ENCODE measurements around the gene NOP9.

NOP9 gene

GRCh38 chr14:24260026-24260779 is 39.4 kb upstream of the NOP9 start:
- no peak for TF ChIP-seq CTCF (IDR thresholded peaks at IDR 0.05; ENCODE audit: extremely low read depth, missing control alignments)
- no peak for DNase-seq (ENCODE audit: low spot score)

GRCh38 chr14:24260780-24261157 is 38.9 kb upstream of the NOP9 start:
- no peak for DNase-seq (ENCODE audit: low spot score)
- no peak for TF ChIP-seq CTCF (IDR thresholded peaks at IDR 0.05; ENCODE audit: extremely low read depth, missing control alignments)

GRCh38 chr14:24261256-24261968 is 38.2 kb upstream of the NOP9 start:
- DNase-seq (ENCODE audit: low spot score): no peak
- no peak for TF ChIP-seq CTCF (IDR thresholded peaks at IDR 0.05; ENCODE audit: extremely low read depth, missing control alignments)

GRCh38 chr14:24261969-24262327 is 37.7 kb upstream of the NOP9 start:
- no peak for TF ChIP-seq CTCF (IDR thresholded peaks at IDR 0.05; ENCODE audit: extremely low read depth, missing control alignments)
- DNase-seq (ENCODE audit: low spot score): no peak

- DNase-seq (ENCODE audit: low spot score): no peak
- TF ChIP-seq CTCF (IDR thresholded peaks at IDR 0.05; ENCODE audit: extremely low read depth, missing control alignments): no peak
These were observed 36.6 kb upstream of the NOP9 start, which contains the start of gene TGM1 for GRCh38 chr14:24262821-24263733. Gene TGM1 (minus strand): TSS chr14:24263177. CDS start chr14:24262352, 825 bp downstream.

- DNase-seq (ENCODE audit: low spot score): no peak
- TF ChIP-seq CTCF (IDR thresholded peaks at IDR 0.05; ENCODE audit: extremely low read depth, missing control alignments): no peak
These were observed 35.8 kb upstream of the NOP9 start for GRCh38 chr14:24263848-24264247.
